Femur (tissue), 1 donor: ENCODE measurements around the gene ADGRL3.

Experiments
- DNase-seq: peaks from one replicate; pipeline ENCODE4 v3.0.0-alpha.2; 2017

Gene ADGRL3

DNA sequence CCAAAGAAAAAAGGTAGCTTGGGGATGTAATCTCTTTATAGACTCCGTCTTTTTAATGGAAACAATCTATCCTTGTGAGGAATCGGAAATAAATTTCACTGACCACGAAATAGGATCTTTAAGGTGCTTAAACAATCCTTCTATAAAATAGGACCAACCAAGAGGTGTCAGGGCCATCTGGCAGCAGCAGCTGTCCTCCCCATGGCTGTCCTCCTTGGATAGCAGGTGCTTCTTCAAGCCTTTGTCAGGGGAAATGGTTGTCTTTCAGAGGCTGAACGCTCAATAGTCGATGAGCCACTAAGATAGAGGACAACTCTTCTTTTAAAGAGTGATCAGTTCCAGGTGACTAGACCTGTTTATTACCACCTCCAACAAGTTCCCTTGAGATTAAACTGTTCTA, 231.0 kb downstream of the ADGRL3 start:
- no peak for DNase-seq

DNA sequence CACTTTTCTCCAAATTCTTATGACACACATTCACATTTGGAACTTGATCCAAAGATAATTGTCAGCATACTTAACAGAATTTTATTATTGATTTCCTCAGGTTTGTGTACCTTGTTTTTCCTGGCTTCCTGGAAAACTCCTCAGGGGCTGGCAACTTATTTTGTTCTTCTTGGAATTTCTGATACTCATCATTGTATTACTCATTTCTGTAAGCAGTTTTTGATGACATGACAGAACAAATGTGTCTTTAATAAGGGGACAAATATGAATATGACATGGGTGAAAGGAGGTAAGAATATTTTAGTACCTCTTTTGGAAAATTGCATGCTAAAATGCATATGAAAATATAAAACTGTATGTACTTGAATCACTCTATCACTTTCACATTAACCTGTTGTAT, 237.8 kb downstream of the ADGRL3 start:
- DNase-seq, result no peak

DNA sequence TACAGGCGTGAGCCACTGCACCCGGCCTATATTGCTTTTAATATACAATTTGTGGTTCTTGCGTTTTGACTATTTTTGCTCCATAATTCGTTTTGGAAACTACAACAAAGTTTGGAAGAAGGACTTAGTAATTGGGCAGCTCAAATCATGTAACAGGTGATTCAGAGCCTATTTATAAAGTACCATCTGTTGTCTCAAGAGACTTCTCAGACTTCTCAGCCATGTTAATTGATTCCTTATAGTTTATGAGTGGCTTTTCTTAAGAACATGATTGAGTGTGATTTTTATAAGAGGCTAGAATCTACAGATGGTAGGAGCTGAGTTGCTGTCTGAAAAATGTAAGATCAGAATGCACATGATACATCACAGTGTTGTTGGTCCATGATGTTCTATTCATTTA, 240.2 kb downstream of the ADGRL3 start:
- DNase-seq, result no peak

DNA sequence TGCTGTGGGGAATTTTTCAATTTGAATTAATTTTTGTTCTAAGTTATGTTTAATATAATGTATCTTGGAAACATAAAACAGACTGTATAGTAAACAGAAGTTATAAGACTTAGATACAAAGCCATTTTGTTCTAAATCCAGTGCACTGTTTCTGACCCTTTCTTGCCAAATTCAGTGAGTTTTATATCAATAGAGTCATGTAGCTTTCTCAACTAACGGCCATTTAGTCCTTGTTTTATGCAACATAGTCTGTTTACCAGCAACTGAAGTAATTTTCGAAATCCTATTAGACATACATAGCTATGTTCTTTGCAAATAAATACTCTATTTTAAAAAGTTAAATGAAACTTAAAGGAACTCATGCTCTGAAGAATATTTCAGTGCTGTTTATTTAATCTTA, 242.8 kb downstream of the ADGRL3 start:
- DNase-seq, result no peak

DNA sequence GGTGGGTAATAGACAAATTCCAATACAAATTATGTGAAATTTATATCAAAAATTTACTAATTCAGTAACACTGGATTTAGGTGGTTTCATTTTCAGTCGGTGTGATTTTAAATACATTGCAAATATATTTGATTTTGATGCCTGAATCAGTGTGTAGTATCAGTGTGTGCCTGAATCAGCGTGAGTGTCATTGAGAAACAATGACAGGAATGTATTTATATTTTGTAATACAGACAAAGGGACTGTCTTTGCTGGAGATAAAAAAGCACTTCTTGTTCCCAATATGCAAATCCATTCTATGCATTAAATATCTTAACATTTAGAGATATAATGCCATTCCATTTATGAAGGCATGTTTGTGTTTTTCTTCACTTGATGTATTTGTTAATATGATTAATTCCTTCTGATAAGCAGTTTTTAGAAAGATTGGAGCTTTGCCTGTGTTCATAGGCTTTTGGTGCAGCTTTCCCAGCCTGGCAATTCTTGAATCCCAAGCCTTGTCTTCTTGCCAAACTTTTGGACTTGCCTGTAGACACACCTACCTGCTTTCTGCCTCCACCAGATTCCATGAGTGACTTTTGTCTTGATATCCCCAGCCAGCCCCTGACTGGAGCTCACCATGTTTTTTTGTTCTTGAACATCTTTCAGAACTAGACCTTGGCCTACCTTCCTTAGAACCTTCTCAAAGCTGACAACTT, 243.8 kb downstream of the ADGRL3 start:
- no peak for DNase-seq

DNA sequence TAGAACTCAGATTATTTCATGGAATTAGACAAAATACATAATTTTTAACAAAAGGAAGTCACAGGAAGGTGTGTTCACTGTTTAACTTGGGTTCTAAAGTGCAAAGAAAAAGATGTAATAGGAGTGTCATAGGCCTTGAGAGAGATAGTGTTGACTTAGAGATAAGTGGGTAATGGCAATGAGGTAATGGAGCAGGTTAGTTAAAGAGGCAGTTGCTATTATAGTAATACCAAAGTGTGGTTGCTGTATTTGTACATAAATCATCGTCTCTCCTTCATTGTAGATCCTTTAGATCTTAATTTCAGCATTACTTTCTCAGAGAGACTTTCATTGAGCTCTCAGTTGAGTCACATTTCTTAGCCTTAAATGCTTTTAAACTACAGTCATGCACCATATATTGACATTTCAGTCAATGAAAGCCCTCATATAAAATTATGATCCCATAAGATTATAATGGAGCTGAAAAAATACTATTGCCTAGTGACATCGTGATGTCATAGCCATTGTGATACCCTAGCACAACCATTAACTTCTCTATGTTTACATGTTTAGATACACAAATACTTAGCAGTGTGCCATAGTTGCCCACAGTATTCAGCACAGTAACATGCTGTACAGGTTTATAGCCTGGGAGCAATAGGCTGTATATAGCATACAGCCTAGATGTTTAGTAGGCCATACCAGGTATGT, 245.4 kb downstream of the ADGRL3 start:
- DNase-seq, result no peak

DNA sequence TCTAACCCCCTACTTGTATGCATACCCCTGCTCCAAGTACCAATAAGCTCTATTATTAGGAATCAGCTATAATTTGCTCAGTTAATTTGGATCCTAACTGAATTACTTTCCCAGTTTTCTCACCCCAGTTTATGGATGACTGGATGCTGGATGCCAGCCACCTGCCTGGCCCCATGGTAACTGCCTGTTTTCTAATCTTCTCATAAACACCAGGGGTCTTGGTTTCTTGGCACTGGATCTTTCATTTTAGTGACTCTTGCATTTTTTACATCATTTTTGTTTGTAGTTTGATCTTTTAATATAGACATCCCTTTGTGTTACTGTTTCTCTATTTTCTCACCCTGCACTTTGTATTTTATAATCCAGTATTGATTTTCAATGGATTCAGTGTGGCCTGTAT, 246.8 kb downstream of the ADGRL3 start:
- no peak for DNase-seq

DNA sequence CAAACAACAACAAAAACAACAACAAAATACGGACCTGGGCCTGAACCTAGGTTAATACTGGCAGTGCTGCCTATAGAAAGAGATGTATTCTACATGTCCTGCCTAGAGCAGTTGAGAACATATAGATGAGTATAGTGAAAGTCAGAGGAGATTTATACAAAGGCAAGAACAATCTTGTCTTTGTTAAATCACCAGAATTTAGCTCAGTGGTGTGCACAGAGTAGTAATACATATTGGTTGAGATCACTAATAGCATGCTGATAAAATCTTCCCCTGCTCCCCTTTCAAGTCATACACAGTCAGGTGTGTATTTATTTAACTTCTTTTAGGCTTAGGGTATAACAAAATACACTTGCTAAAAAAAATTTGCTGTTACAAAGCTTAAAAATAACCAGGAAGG, 247.8 kb downstream of the ADGRL3 start:
- no peak for DNase-seq

DNA sequence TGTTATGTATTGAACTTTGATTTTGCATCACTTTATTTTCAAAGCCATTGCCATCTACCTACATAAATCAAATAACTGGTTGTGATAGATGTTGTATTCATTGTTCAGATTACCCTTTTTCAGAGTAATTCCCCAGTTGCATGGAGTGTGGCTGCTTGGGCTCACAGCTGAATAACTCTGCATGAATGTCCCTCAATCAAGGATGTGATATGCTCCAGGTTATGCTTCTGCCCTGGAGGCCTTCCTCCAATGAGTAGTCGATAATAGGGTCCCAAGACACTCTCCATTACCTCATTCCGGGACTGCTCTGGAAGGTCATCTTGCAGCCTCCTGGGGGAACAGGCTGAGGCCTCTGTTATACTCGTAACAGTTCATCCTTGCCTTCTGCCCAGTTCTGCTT, 251.8 kb downstream of the ADGRL3 start:
- DNase-seq, result no peak

DNA sequence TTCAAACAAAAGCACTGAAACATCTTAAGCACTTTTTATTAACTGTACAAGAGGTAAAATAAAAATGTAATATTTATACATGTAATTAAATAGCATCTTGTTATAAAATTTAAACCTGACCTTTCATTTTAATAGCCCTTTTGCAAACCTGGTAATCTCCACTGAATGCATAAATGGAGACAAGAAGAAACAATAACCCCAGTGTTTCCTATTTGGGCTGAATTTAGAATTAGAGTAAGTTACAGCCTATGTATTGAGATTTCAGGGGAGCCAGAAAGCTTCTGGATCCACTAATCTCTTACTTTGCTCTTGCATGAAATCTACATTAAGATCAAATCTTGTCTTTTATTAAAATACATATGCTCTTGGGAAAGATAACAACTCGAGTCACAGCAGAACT, 261.8 kb downstream of the ADGRL3 start:
- no peak for DNase-seq

DNA sequence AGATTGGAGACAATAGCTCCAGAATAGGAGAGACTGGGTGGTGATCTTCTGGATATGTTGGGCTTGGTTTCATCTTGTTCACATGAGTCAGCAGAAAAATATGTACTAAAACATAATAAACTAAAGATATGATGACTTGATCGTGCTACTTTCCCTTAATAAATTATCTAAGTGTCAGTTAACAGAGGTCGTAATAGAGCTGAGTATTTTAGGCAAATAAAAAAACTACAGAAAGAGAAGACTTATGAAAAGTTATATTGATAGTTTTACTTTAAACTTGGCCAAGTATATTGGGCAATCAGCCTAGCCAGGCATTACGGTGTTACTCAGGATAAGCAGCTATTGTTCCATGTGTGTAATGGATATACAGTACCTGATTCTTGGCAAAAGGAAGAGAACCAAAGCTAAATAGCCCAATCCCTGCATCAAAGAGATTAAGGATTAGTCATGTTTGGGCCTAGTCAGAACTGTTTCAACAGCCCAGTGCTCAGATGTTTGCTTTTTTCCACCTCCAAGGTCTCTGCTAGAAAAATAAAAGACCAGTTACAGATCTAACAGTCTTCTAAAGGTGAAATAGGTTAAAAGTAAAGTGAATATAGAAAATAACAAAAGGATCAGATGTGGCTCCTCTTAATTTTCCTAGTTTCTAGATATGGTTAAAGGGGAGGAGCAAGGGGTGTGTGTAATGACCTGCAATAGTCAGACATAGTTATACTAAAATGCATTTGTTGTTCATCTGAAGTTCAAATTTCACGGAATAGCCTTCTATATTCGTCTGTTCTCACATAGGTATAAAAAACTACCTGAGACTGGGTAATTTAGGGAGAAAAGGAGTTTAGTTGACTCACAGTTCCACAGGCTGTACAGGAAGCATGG, 262.6 kb downstream of the ADGRL3 start:
- no peak for DNase-seq

DNA sequence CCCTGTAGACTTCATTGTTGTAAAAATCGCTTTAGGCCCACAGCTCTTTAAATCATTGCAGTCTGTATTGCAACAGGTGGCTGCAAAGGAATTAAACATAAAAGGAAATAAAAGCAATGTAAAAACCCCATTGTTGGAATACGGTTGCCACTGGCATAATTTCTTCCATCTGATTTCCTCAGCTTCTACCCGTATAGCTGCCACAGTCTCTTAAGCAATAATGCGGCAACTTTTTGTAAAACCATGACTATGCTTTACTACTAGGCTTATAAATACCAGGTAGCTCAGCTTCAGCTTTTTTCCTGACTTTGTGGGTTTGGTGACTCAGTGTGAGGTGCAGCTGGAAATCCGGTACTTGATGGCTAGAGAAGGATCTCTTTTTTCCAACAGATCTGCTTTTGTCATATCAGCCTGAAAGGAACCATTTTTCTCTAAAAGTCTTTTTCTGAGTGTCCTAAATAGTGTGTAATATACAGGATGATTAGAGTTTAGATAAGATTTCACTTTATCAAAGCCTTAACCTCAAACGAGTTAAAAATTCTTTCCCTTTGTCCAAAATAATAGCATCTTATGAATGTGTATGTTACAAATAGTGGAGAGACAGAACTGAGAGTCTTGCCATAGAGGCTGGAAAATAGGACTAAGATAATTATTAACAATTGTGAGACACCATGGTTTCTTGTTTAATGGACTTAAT, 268.0 kb downstream of the ADGRL3 start:
- DNase-seq, result no peak

DNA sequence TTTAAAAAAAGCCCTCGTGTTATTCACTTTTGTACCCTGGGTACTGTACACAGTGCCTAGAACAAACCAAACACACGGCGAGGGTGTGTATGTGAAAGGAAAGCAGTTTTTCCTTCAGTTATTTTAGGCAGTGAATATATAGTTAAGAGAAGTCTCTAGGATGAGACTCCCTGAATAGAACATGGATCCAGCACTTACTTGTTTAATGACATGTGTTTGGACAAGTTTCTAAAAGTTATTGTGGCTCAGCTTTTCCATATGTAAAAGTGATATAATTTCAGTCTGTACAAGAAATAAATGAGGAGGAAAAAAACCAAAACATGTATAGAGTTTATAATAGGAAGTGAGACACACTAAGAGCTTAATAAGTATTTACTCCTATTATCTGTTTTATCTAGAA, 273.2 kb downstream of the ADGRL3 start:
- DNase-seq, result no peak

DNA sequence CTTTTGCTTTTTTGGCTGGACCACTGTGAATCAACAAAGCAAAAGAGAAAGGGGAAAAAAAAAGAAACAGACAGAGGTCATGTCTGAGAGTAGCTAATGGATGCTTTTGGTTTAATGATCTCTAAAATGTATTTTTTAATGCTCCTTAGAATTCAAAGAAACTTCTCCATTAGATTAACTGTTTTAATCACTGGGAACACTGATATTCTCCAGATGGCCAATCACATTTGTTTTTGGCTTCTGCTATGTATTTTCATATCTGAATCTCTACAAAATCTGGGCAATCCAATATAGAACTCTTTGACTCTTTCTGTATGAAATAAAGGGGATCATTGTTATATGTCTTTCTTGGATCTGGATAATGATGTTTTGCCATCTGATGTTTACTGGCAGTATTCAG, 278.2 kb downstream of the ADGRL3 start:
- DNase-seq, result no peak

DNA sequence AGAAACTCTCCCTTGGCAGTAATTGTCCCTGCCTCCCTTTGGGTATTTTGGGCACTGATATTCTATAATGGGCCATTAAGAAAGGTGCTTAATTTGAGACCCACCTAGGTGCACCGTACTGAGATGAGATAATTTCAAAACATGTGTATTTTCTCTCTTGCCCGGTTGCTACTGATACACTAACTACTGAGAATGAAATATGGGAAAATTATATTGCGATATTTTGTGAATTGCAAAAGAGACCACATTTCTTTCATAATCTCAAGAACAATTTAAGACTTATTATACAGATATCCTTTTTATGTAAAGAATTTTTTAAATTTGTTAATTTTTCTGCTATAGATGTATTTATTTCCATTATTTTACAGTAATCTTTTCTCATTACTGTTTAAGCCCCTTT, 284.9 kb downstream of the ADGRL3 start:
- no peak for DNase-seq

DNA sequence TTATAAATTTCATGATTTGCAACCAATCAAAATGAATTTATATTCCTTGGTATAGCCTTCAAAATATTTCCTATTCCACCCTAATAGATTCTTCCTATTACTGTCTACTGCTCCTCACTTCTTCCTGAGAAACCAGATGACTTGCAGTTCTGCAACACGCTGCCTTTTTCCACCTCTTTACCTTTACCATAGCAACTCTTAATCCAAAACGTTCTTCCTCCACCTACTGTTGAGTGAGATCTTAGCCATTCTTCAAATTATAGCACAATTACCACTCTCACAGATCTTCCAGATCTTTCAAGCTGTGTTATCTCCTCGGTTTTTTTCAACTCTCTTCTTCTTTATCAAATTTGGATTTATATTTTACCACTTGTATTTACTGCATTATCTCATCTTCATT, 289.8 kb downstream of the ADGRL3 start:
- DNase-seq, result no peak

DNA sequence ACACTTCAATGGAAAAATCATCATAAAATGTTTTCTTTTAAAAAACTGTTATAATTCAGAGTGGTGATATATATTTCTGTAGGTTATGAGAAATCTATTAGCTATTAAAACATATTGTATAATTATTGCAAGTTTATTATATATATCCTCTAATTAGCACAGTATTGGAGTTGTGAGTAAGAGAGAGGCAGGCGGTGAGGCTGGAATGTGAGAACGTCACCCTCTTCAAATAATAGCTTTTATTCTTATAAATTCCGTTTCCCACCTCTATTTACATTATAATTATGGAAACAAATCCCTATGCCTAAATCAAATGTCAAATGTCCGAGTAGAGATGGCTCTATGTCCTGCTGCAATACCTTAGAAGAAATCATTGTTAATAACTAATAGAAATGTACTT, 292.9 kb downstream of the ADGRL3 start:
- DNase-seq, result no peak

DNA sequence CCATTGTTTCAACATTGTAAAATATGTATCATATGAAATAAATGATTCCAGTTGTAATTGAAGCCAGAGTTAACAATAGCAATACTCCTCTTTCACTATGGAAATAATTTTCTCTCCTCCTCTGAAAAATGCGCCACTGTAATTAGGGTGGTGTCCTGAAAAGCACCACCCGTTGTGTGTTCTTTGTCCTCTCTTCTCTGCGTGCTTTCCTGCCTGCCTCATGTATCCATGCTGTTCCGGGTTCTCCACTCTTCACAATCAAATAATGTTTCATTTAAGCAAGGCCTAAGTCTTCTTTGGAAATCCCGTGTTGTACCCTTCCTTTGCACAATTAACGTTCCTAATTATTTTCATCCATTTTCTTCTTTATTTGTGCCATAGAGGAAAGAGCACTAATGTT, 293.3 kb downstream of the ADGRL3 start:
- no peak for DNase-seq

DNA sequence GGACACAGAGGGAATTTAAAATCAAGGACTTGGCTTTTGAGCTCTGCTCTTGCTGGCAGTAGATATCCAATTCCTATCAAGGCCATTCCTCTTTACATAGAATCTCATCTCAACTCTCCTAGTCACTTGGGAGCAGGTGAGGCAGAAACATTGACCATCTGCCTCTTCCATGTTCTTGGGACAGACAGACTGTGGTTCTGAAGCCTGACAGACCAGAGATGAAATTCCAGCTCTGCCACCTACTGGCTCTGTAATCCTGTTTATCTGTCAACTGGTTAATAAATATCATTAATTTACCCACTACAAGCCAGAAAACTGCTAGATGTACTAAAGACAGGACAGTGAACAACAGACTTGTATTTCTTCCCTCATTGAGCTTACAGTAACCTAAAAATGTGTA, 300.8 kb downstream of the ADGRL3 start:
- no peak for DNase-seq

DNA sequence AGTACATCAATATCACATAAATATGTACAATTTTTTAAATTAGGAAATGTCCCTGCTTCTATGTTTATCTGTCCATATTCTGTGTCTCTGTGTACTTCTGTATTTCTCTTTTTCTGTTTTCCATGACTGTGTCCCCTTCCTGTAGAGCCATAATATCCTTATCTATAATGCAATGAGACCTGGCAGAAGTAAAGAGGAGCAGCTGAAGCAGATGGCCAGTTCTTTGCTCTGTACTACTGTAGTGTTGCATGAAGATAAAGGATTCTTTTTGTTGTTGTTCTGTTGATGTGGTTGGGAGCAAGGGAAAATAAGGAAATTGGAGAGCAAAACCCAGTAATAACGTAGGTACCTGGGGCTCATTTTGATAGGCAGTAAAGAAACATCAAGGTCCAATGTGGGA, 301.7 kb downstream of the ADGRL3 start:
- DNase-seq, result no peak

DNA sequence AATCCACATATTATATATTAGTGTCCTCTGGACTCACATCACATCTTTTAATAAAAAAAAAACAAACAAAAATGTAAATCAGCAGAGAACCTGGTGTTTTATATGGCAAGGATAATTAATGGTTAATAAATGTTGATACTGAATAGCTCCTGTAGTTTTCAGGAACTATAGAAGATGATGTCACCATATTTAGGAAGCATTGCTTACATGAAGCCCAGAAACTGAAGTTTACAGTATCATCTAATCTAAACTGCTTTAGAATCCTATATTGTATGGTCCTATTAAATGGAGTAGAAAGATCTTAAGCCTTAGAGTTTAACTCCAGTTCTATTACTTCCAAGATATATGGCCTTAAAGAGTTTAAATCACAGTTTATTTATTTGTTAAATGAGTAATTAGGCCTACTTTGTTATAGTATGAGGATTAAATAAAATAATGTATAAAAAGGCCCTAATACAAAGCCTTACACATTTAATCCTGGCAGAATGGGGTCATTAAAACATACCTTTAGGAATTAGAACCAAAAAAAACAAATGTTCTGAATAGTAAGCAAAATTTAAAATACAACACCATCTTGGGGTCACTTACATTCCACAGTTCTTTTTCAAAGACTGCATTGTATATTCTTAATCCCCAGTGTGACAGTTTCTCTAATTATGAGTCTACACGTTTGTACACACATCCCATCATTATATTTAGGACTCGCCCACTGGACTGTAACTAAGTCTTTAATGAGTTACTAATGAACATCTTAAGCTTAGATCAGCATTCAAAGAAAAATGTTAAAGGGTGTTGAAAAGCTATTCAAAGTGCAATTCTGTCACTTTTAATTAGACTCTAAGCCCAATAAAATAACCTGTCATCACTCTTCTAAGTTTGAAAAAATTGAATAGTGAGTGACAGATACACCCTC, 305.9 kb downstream of the ADGRL3 start:
- DNase-seq, result no peak

DNA sequence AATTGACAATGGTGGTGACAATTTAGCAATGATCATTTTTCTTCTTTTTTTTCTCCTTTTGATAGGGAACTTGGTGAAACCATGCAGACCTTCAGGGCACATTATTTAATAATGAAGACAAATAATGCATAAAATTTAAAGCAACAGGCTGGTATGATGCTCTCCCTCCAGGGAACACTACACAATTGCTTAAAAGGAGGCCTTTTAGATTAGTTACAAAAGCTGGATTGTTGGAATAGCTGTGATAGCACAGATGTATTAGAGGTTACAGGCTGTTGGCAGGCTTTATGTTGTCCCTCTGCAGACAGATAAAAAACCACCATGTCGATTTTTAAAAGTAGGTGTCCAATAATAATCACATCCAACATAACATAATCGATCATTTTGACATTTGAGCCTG, 307.0 kb downstream of the ADGRL3 start:
- DNase-seq, result no peak
